ENCODE results near the gene COL4A5.
"Not testable (repeated sequence)": the region's sequence is repeated elsewhere in the genome, so short reads cannot be mapped to it uniquely, and the experiment has no call there.

Gene COL4A5

GRCh38 chrX:108464604-108465003 lies 25.0 kb downstream of the COL4A5 start:
- Histone ChIP-seq H3K4me1 (ENCODE audit: control insufficient read depth, insufficient read depth, low read length) (no peaks in the 10 kb centered on the region), H3K36me3 (ENCODE audit: control insufficient read depth, insufficient read depth, low read length, severe bottlenecking) (no peaks in the 10 kb centered on the region), H3K9me3 (ENCODE audit: control insufficient read depth, low read length) (no peaks in the 10 kb centered on the region), H3K9ac (ENCODE audit: low read length) (no peak overlapping the region), H3K27me3 (replicated peaks; ENCODE audit: control insufficient read depth, insufficient read depth, low read length) (no peaks in the 10 kb centered on the region), H3K4me3 (ENCODE audit: low read length) (no peak overlapping the region)
- peak; percentile 64 for DNase-seq (ENCODE audit: low read depth)

- Histone ChIP-seq H3K9me3 (ENCODE audit: control insufficient read depth, low read length) (peaks cover 25% of the 10 kb centered on the region), H3K27me3 (replicated peaks; ENCODE audit: control insufficient read depth, insufficient read depth, low read length) (no peaks in the 10 kb centered on the region), H3K4me1 (ENCODE audit: control insufficient read depth, insufficient read depth, low read length) (no peaks in the 10 kb centered on the region), H3K4me3 (ENCODE audit: low read length) (no peak overlapping the region), H3K36me3 (ENCODE audit: control insufficient read depth, insufficient read depth, low read length, severe bottlenecking) (no peaks in the 10 kb centered on the region), H3K9ac (ENCODE audit: low read length) (no peak overlapping the region)
- peak; percentile 72 for DNase-seq (ENCODE audit: low read depth)
Measured at GRCh38 chrX:108468486-108468885, 28.8 kb downstream of the COL4A5 start.

GRCh38 chrX:108473979-108474378 lies 34.3 kb downstream of the COL4A5 start:
- Histone ChIP-seq H3K36me3 (ENCODE audit: control insufficient read depth, insufficient read depth, low read length, severe bottlenecking) (no peaks in the 10 kb centered on the region), H3K27me3 (replicated peaks; ENCODE audit: control insufficient read depth, insufficient read depth, low read length) (no peaks in the 10 kb centered on the region), H3K9me3 (ENCODE audit: control insufficient read depth, low read length) (peaks cover 36% of the 10 kb centered on the region), H3K9ac (ENCODE audit: low read length) (no peak overlapping the region), H3K4me1 (ENCODE audit: control insufficient read depth, insufficient read depth, low read length) (no peaks in the 10 kb centered on the region), H3K4me3 (ENCODE audit: low read length) (no peak overlapping the region)
- DNase-seq (ENCODE audit: low read depth) = no peak

GRCh38 chrX:108481528-108481927 lies 41.9 kb downstream of the COL4A5 start:
- not testable (repeated sequence) for H3K27me3 ChIP-seq (replicated peaks; ENCODE audit: control insufficient read depth, insufficient read depth, low read length); H3K4me1 ChIP-seq (ENCODE audit: control insufficient read depth, insufficient read depth, low read length); H3K36me3 ChIP-seq (ENCODE audit: control insufficient read depth, insufficient read depth, low read length, severe bottlenecking); DNase-seq (ENCODE audit: low read depth); H3K4me3 ChIP-seq (ENCODE audit: low read length); H3K9ac ChIP-seq (ENCODE audit: low read length)
- H3K9me3 ChIP-seq (ENCODE audit: control insufficient read depth, low read length) = peaks cover 47% of the 10 kb centered on the region

- peaks cover 46% of the 10 kb centered on the region for H3K9me3 ChIP-seq (ENCODE audit: control insufficient read depth, low read length)
- no peaks in the 10 kb centered on the region for H3K27me3 ChIP-seq (replicated peaks; ENCODE audit: control insufficient read depth, insufficient read depth, low read length)
- no peaks in the 10 kb centered on the region for H3K4me1 ChIP-seq (ENCODE audit: control insufficient read depth, insufficient read depth, low read length)
- no peaks in the 10 kb centered on the region for H3K36me3 ChIP-seq (ENCODE audit: control insufficient read depth, insufficient read depth, low read length, severe bottlenecking)
- H3K4me3 ChIP-seq (ENCODE audit: low read length) = no peak overlapping the region
- no peak for DNase-seq (ENCODE audit: low read depth)
- H3K9ac ChIP-seq (ENCODE audit: low read length) = no peak overlapping the region
Measured at GRCh38 chrX:108484251-108484650, 44.6 kb downstream of the COL4A5 start.

GRCh38 chrX:108485960-108486359 lies 46.3 kb downstream of the COL4A5 start:
- no peak for DNase-seq (ENCODE audit: low read depth)
- peaks cover 5% of the 10 kb centered on the region for H3K27me3 ChIP-seq (replicated peaks; ENCODE audit: control insufficient read depth, insufficient read depth, low read length)
- no peak overlapping the region for H3K4me3 ChIP-seq (ENCODE audit: low read length)
- no peaks in the 10 kb centered on the region for H3K36me3 ChIP-seq (ENCODE audit: control insufficient read depth, insufficient read depth, low read length, severe bottlenecking)
- H3K9ac ChIP-seq (ENCODE audit: low read length) = no peak overlapping the region
- H3K9me3 ChIP-seq (ENCODE audit: control insufficient read depth, low read length) = peaks cover 40% of the 10 kb centered on the region
- H3K4me1 ChIP-seq (ENCODE audit: control insufficient read depth, insufficient read depth, low read length) = no peaks in the 10 kb centered on the region

GRCh38 chrX:108494406-108495090 lies 54.9 kb downstream of the COL4A5 start:
- DNase-seq (ENCODE audit: low read depth) = peak; percentile 36
- no peaks in the 10 kb centered on the region for H3K4me1 ChIP-seq (ENCODE audit: control insufficient read depth, insufficient read depth, low read length)
- H3K9me3 ChIP-seq (ENCODE audit: control insufficient read depth, low read length) = no peaks in the 10 kb centered on the region
- H3K27me3 ChIP-seq (replicated peaks; ENCODE audit: control insufficient read depth, insufficient read depth, low read length) = peaks cover 5% of the 10 kb centered on the region
- H3K36me3 ChIP-seq (ENCODE audit: control insufficient read depth, insufficient read depth, low read length, severe bottlenecking) = no peaks in the 10 kb centered on the region
- H3K9ac ChIP-seq (ENCODE audit: low read length) = no peak overlapping the region
- no peak overlapping the region for H3K4me3 ChIP-seq (ENCODE audit: low read length)

- H3K27me3 ChIP-seq (replicated peaks; ENCODE audit: control insufficient read depth, insufficient read depth, low read length) = no peaks in the 10 kb centered on the region
- no peak overlapping the region for H3K4me3 ChIP-seq (ENCODE audit: low read length)
- peaks cover 15% of the 10 kb centered on the region for H3K9me3 ChIP-seq (ENCODE audit: control insufficient read depth, low read length)
- peaks cover 2% of the 10 kb centered on the region for H3K4me1 ChIP-seq (ENCODE audit: control insufficient read depth, insufficient read depth, low read length)
- DNase-seq (ENCODE audit: low read depth) = peak; percentile 33
- no peaks in the 10 kb centered on the region for H3K36me3 ChIP-seq (ENCODE audit: control insufficient read depth, insufficient read depth, low read length, severe bottlenecking)
- no peak overlapping the region for H3K9ac ChIP-seq (ENCODE audit: low read length)
Measured at GRCh38 chrX:108511721-108512120, 72.1 kb downstream of the COL4A5 start.

GRCh38 chrX:108516184-108516583 lies 76.5 kb downstream of the COL4A5 start:
- DNase-seq (ENCODE audit: low read depth) = peak; percentile 54
- Histone ChIP-seq H3K9me3 (ENCODE audit: control insufficient read depth, low read length) (peaks cover 10% of the 10 kb centered on the region), H3K4me1 (ENCODE audit: control insufficient read depth, insufficient read depth, low read length) (peaks cover 2% of the 10 kb centered on the region), H3K4me3 (ENCODE audit: low read length) (no peak overlapping the region), H3K9ac (ENCODE audit: low read length) (no peak overlapping the region), H3K36me3 (ENCODE audit: control insufficient read depth, insufficient read depth, low read length, severe bottlenecking) (no peaks in the 10 kb centered on the region), H3K27me3 (replicated peaks; ENCODE audit: control insufficient read depth, insufficient read depth, low read length) (peaks cover 9% of the 10 kb centered on the region)

- DNase-seq (ENCODE audit: low read depth) = no peak
- no peaks in the 10 kb centered on the region for H3K9me3 ChIP-seq (ENCODE audit: control insufficient read depth, low read length)
- H3K36me3 ChIP-seq (ENCODE audit: control insufficient read depth, insufficient read depth, low read length, severe bottlenecking) = no peaks in the 10 kb centered on the region
- no peaks in the 10 kb centered on the region for H3K4me1 ChIP-seq (ENCODE audit: control insufficient read depth, insufficient read depth, low read length)
- H3K27me3 ChIP-seq (replicated peaks; ENCODE audit: control insufficient read depth, insufficient read depth, low read length) = peaks cover 20% of the 10 kb centered on the region
- no peak overlapping the region for H3K4me3 ChIP-seq (ENCODE audit: low read length)
- no peak overlapping the region for H3K9ac ChIP-seq (ENCODE audit: low read length)
Measured at GRCh38 chrX:108527724-108528123, 88.1 kb downstream of the COL4A5 start.

- H3K27me3 ChIP-seq (replicated peaks; ENCODE audit: control insufficient read depth, insufficient read depth, low read length) = peaks cover 10% of the 10 kb centered on the region
- DNase-seq (ENCODE audit: low read depth) = peak; percentile 64
- H3K4me3 ChIP-seq (ENCODE audit: low read length) = no peak overlapping the region
- H3K9ac ChIP-seq (ENCODE audit: low read length) = no peak overlapping the region
- peaks cover 2% of the 10 kb centered on the region for H3K9me3 ChIP-seq (ENCODE audit: control insufficient read depth, low read length)
- H3K4me1 ChIP-seq (ENCODE audit: control insufficient read depth, insufficient read depth, low read length) = no peaks in the 10 kb centered on the region
- no peaks in the 10 kb centered on the region for H3K36me3 ChIP-seq (ENCODE audit: control insufficient read depth, insufficient read depth, low read length, severe bottlenecking)
Measured at GRCh38 chrX:108537005-108537404, 97.4 kb downstream of the COL4A5 start.

- peaks cover 3% of the 10 kb centered on the region for H3K9me3 ChIP-seq (ENCODE audit: control insufficient read depth, low read length)
Measured at GRCh38 chrX:108541286-108541685, 101.6 kb downstream of the COL4A5 start.

More at GRCh38 chrX:108541286-108541685, 101.6 kb downstream of the COL4A5 start:
- no peak overlapping the region for H3K9ac ChIP-seq (ENCODE audit: low read length)
- H3K4me3 ChIP-seq (ENCODE audit: low read length) = no peak overlapping the region
- H3K4me1 ChIP-seq (ENCODE audit: control insufficient read depth, insufficient read depth, low read length) = no peaks in the 10 kb centered on the region
- peaks cover 3% of the 10 kb centered on the region for H3K27me3 ChIP-seq (replicated peaks; ENCODE audit: control insufficient read depth, insufficient read depth, low read length)
- H3K36me3 ChIP-seq (ENCODE audit: control insufficient read depth, insufficient read depth, low read length, severe bottlenecking) = no peaks in the 10 kb centered on the region
- no peak for DNase-seq (ENCODE audit: low read depth)
